Type B pancreatic cell (in vitro differentiated cells): ENCODE data around the gene SMPX. TPM values are rescaled to one million over a fixed set of nuclear protein-coding genes. Genes with fewer than 3 reads are reported as not detected.
"Not testable (repeated sequence)": the region's sequence is repeated elsewhere in the genome, so short reads cannot be mapped to it uniquely, and the experiment has no call there.

Experiments
- DNase-seq: peaks from one replicate; pipeline ENCODE4 v3.0.0; 2021; ENCODE audit warnings: mixed read lengths; ENCODE audit not compliant: unreplicated experiment; ENCODE audit errors: extremely low spot score
- H3K27ac Mint-ChIP-seq: 2 replicates; pipeline ENCODE4 v1.8.0; 2021; ENCODE audit warnings: mild to moderate bottlenecking, mixed read lengths
- H3K27me3 Mint-ChIP-seq: 2 replicates; pipeline ENCODE4 v1.8.0; 2021; ENCODE audit warnings: mixed read lengths
- H3K36me3 Mint-ChIP-seq: 2 replicates; pipeline ENCODE4 v1.8.0; 2021; ENCODE audit warnings: mixed read lengths
- H3K4me1 Mint-ChIP-seq: one replicate; pipeline ENCODE4 v1.8.0; 2021; ENCODE audit warnings: mixed read lengths; ENCODE audit not compliant: unreplicated experiment
- H3K4me3 Mint-ChIP-seq: 2 replicates; pipeline ENCODE4 v1.8.0; 2021; ENCODE audit warnings: mild to moderate bottlenecking, mixed read lengths
- H3K9me3 Mint-ChIP-seq: 2 replicates; pipeline ENCODE4 v1.8.0; 2021; ENCODE audit warnings: mixed read lengths
- total RNA-seq: library from RNA; stranded (reverse); gene quantifications from 2 replicates; pipeline ENCODE4 v1.2.1, GENCODE V29; 2021; ENCODE audit warnings: low replicate concordance
- TF ChIP-seq, protein P1 (sequence below): fragments of 200-600 bp; sonication (generic); conservative IDR thresholded peaks from 2 replicates; pipeline ENCODE4 v1.5.0; 2021; ENCODE audit warnings: antibody characterized with exemption, mild to moderate bottlenecking

Gene SMPX
- total RNA-seq, 1 donor from 2014 or later: 2.8 TPM

GRCh38 chrX:21799767-21800166 is 41.9 kb upstream of the SMPX start:
- Mint-ChIP-seq H3K4me1 (peaks cover 7% of the 10 kb centered on the region), H3K9me3 (no peaks in the 10 kb centered on the region), H3K27me3 (no peaks in the 10 kb centered on the region), H3K4me3 (no peak overlapping the region), H3K36me3 (no peaks in the 10 kb centered on the region), H3K27ac (no peak overlapping the region)
- DNase-seq: no peak
- TF ChIP-seq, protein P1, sequence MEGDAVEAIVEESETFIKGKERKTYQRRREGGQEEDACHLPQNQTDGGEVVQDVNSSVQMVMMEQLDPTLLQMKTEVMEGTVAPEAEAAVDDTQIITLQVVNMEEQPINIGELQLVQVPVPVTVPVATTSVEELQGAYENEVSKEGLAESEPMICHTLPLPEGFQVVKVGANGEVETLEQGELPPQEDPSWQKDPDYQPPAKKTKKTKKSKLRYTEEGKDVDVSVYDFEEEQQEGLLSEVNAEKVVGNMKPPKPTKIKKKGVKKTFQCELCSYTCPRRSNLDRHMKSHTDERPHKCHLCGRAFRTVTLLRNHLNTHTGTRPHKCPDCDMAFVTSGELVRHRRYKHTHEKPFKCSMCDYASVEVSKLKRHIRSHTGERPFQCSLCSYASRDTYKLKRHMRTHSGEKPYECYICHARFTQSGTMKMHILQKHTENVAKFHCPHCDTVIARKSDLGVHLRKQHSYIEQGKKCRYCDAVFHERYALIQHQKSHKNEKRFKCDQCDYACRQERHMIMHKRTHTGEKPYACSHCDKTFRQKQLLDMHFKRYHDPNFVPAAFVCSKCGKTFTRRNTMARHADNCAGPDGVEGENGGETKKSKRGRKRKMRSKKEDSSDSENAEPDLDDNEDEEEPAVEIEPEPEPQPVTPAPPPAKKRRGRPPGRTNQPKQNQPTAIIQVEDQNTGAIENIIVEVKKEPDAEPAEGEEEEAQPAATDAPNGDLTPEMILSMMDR: no peak

GRCh38 chrX:21798677-21799219 is 40.8 kb upstream of the SMPX start:
- TF ChIP-seq, protein P1: no peak
- H3K9me3 Mint-ChIP-seq: no peaks in the 10 kb centered on the region
- no peaks in the 10 kb centered on the region for H3K36me3 Mint-ChIP-seq
- no peaks in the 10 kb centered on the region for H3K27me3 Mint-ChIP-seq
- DNase-seq: no peak
- H3K4me1 Mint-ChIP-seq: peaks cover 7% of the 10 kb centered on the region
- H3K4me3 Mint-ChIP-seq: no peak overlapping the region
- H3K27ac Mint-ChIP-seq: peak overlapping the region; percentile 33

DNA sequence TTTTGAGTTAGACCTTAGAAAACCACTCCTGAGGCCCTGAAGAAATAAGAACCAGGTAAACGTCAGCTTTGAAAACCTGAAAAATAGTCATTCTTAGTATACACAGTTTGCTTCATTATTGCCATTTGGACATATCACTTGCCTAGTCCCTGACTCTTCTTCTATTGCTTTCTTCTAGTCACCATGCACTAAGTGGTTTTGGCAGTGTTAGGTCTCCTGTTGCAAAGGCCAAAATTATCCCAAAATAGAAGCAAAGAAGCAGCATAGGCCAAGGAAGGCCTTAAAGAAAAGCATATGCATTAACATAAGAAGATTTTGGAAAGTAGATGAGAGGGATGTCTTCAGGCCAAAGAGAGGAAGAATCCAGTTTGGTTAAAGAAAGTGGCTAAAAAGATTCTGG is 24.1 kb upstream of the SMPX start:
- Mint-ChIP-seq H3K4me1 (no peaks in the 10 kb centered on the region), H3K27me3 (no peaks in the 10 kb centered on the region), H3K36me3 (no peaks in the 10 kb centered on the region), H3K9me3 (no peaks in the 10 kb centered on the region), H3K27ac (no peak overlapping the region), H3K4me3 (no peak overlapping the region)
- TF ChIP-seq, protein P1: no peak
- no peak for DNase-seq

DNA sequence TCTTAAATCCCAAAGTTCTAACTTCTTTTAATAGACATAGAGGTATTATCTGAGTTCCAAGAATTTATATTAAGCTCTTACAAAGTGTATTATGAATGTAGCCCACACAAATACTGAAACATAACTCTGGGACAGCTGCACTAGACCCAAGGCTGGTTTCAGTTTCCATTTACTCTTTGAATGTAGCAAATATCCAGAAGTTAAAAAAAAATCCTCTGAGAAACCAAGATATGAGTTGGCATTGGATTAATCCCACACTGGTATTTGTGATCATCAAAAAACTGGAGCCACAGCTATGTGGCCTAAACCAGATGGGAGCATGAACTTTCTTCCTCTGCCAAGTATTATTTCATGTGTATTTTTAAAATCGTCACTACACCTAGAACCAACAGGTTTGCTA is 23.6 kb upstream of the SMPX start:
- Mint-ChIP-seq H3K36me3 (no peaks in the 10 kb centered on the region), H3K27ac (no peak overlapping the region), H3K4me3 (no peak overlapping the region), H3K9me3 (no peaks in the 10 kb centered on the region), H3K27me3 (no peaks in the 10 kb centered on the region), H3K4me1 (no peaks in the 10 kb centered on the region)
- TF ChIP-seq, protein P1: no peak
- no peak for DNase-seq

- H3K9me3 Mint-ChIP-seq: no peaks in the 10 kb centered on the region
- DNase-seq: no peak
- no peak overlapping the region for H3K4me3 Mint-ChIP-seq
- H3K4me1 Mint-ChIP-seq: no peaks in the 10 kb centered on the region
- H3K27me3 Mint-ChIP-seq: no peaks in the 10 kb centered on the region
- TF ChIP-seq, protein P1: no peak
- no peaks in the 10 kb centered on the region for H3K36me3 Mint-ChIP-seq
- H3K27ac Mint-ChIP-seq: no peak overlapping the region
Observed at GRCh38 chrX:21779095-21779494, 21.2 kb upstream of the SMPX start.

GRCh38 chrX:21778236-21778635 is 20.3 kb upstream of the SMPX start:
- H3K9me3 Mint-ChIP-seq: no peaks in the 10 kb centered on the region
- no peak for DNase-seq
- H3K4me3 Mint-ChIP-seq: no peak overlapping the region
- TF ChIP-seq, protein P1: no peak
- no peaks in the 10 kb centered on the region for H3K36me3 Mint-ChIP-seq
- H3K27ac Mint-ChIP-seq: no peak overlapping the region
- no peaks in the 10 kb centered on the region for H3K27me3 Mint-ChIP-seq
- H3K4me1 Mint-ChIP-seq: no peaks in the 10 kb centered on the region

DNA sequence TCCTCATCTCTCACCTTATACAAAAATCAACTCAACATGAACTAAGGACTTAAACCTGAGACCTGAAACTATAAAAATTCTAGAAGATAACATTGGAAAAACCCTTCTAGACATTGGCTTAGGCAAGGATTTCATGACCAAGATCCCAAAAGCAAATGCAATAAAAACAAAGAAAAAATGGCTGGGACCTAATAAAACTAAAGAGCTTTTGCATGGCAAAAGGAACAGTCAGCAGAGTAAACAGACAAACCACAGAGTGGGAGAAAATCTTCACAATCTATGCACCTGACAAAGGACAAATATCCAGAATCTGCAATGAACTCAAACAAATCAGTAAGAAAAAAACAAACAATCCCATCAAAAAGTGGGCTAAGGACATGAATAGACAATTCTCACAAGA is 17.2 kb upstream of the SMPX start:
- not testable (repeated sequence) for H3K4me1 Mint-ChIP-seq, H3K27ac Mint-ChIP-seq, H3K4me3 Mint-ChIP-seq, H3K9me3 Mint-ChIP-seq, DNase-seq, H3K27me3 Mint-ChIP-seq, H3K36me3 Mint-ChIP-seq

DNA sequence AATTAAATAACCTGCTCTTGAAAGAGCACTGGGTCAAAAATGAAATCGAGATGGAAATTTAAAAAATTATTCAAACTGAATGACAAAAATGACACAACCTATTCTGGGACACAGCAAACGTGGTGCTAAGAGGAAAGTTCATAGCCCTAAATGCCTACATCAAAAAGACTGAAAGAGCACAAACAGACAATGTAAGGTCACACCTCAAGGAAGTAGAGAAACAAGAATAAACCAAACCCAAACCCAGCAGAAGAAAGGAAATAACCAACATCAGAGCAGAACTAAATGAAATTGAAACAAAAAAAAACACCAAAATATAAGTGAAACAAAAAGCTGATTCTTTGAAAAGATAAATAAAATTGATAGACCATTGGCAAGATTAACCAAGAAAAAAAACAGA is 15.1 kb upstream of the SMPX start:
- not testable (repeated sequence) for H3K4me3 Mint-ChIP-seq, H3K27ac Mint-ChIP-seq, H3K36me3 Mint-ChIP-seq, H3K4me1 Mint-ChIP-seq, H3K9me3 Mint-ChIP-seq, DNase-seq, H3K27me3 Mint-ChIP-seq
